HG02588 (cell line): ENCODE data around the gene CERK.

ENCODE experiments used
- ATAC-seq: cut with Tn5 transposase; IDR thresholded peaks from one replicate; pipeline ENCODE4 v1.9.1; 2021; ENCODE audit warnings: mild to moderate bottlenecking, moderate library complexity; ENCODE audit not compliant: unreplicated experiment

Gene CERK

DNA sequence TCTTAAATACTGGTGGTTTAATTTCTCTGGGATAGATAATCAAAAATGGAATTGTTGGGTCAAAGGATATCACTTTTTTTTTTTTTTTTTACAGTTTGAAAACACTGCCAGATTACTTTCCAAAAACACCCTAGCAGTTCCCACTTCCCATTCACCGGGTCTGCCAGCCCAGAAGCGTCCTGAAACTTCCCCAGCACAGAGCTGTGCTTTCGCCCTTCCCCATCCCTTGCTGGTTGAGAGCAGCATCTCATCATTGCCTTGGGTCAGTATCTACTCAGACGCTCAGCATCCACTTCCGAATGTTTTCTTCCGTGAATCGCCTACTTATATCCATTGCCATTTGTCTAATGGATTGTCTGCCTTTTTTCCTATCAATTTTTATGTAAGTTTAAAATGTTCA is 5.5 kb downstream of the CERK start:
- no peak for ATAC-seq

DNA sequence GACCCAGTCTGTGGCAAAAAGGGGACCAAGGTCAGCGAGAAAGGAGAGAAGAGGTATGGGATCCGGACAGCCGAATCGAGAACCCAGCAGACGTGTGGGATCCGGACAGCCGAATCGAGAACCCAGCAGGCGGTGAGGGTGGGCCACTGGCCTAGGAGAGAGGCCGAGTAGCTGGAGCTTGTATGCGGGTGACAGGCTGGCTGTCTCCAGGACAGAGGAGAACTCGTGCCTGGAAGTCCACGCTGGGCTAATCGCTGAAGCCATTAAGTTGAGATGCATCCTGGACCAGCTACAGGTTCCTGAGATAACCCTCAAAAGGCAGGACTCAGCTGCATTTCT is 6.0 kb downstream of the CERK start:
- no peak for ATAC-seq

DNA sequence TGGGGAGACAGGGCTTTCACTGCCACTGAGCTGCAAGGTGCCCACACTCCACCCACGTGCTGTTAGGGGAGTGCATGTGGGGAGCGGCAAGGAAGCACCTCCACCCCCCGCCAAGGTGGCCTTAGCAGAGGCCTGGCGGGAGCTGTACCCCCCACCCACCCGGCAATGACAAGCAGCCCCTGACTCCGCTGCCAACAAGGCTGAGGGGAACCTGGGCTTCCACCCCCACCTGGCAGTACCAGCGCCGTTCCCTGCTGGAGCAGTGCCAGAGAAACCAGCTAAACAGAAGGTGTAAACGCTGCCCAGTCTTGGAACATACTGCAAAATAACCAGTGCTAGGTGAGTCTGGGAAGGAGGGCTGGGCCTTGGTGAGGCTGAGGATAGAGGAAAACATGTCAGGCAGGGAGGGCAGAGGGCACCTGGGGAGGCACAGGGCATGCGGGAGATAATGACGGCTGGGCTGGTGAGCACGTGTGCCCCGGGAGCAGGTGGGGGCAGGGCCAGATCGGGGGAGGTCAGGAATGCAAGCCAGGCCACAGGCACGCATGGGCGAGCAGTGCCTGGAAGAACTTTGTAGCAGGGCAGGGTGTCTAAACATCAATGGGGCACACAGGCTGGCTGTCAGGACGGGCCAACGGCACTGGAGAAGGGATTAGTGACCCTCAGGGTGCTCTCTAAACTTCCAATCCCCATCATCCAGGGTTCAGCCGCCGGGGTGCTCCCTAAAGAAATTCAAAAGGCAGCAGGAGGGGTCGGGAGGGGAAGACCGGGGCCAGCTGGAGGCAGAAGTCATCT is 6.6 kb downstream of the CERK start:
- ATAC-seq = no peak

DNA sequence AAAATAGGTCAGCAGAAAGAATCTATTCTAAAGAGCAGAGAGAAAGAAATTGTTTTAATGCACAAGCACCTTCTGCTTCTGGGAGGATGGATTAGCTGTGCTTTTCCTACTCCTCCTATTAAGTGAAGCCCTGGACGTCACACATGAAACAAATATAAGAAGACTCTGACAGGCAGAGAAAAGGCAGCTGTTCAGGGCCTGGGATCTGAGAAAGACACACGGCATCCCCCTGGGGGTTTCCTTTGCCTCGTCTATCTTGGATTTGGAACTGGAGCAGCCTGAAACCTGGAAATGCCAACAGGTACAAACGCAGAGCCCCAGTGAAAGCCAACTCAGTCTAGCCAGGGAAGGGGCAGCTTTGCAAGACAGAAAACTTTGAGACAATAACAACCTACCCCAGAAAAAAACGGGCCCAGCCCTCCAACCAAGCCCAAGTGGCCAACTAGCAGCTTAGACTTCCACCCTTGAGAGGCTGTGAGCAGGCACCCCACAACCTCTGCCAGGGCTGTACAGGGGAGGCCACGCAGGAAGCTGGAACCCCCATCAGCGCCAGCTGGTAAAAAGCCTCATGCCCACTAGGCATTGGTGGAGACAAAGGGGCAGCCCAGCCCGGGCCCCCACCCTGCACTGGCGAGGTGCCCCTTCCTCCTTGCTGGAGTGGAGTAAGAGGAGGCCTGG is 7.3 kb downstream of the CERK start:
- no peak for ATAC-seq

DNA sequence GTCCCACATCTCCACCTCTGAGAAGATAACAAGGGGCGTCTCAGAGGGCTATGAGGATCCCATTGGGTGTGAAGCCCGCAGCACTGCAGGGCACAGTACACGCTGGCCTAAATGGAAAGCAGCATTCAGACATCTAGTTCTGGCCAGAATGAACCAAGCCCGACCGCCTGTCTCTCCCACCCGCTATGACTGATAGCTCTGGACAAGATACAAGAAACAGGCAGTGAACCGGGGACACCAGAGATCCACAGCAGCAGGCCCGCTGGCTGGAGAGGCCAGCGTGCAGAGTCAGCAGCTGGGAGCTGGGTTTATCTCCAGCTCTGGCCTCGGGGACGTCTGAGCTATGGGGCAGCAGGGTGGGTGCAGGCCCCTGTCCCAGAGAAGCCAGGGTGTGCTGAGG is 9.6 kb downstream of the CERK start:
- no peak for ATAC-seq

DNA sequence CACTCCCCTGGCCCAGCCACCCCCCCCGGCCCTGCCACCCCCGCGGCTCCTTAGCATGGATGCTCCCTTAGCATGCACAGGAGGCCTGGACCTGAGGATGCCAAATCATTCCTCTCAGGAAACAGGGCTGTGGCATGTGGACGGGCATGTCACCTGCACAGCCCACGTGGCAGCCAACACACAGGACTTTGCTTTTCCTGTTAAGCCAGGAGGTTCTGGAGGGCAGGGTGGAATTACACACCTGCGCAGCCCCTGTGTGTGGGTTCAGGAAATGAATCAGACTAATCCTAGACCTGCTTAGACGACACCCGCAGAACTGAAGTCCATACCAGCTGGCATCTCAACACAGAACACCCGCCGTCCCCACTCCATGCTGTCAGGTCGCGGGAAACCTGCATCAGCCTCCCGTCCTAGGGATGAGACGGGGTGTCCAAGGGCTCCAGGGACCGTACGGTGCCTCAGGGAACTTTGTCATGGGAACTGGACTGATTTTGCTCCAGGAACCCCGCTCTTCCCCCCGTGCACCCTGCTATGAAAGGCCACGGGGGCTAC is 10.2 kb downstream of the CERK start:
- no peak for ATAC-seq

DNA sequence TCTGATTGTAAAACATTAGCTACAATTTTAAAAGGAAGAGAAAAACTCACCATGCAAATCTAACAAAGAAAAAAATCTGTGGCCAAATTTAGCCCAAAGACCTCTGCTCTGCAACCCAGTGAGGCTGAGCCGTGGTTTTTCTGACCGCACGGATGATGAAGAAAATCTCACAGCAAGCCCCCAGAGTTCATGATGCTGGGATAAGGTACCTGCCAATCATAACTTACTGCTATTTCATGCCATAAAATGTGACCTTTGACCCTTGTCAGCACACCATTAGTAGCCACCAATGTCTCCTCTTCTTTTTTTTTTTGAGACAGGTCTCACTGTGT is 11.1 kb downstream of the CERK start:
- no peak for ATAC-seq

DNA sequence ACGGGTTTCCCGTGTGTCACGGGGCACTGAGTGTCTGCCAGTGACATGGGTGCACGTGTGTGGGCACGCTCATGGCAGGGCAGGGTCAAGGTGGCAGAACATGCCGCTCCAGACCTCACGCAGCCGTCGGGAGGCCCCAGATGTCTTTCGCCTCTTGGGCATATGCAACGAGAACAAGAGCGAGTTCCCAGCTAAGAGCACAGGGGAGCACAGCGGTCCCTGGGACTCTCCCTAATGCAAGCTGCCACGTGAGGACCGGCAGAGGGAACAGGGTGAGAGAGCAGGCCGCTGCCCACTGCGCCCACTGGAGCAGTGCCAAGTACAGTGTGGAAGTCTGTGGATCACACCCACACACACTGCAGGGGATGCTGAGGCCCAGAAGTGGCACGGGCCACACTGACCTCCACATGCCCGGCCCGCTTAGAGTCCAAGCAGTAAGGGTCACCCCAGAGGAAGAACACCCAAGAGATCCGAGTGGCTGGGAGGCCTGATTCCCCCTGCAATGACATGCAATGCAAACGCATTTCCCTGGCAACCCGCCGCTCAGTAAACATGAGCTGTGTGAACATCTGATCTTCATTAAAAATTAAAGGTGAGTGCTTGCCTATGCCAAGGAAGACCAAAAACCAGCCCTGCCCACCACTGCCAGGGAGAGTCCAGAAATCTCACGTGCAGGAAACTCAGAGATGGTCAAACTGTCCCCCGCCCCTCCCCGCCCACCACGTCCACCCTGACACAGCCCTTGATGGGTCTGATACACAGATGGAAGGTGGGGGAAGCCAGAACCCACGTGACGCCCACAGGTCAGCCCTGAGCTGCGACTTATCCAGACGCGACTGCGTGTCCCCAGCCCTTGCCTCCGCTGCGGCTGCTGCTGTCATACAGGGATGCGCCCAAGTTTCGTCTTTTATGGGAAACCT is 11.7 kb downstream of the CERK start:
- ATAC-seq = no peak

DNA sequence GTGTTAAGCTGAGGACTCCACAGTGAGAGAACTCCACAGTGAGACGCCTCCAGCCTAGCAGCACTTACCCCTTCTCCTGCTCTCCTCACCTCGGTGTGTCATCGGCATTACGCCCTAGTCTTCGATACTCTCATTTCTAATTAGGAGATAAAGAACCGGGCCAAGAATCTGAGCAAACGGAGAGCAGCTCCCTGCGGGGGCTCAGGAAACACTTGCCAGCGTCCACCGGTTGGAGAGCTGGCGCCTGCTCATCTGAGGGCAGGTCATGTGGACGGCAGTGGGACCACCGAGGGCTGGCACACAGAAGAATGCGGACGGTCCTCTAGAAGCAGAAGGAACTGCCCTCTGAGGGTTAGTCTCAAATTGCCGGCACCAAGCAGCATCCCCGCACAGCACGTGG is 13.0 kb downstream of the CERK start:
- ATAC-seq = no peak

DNA sequence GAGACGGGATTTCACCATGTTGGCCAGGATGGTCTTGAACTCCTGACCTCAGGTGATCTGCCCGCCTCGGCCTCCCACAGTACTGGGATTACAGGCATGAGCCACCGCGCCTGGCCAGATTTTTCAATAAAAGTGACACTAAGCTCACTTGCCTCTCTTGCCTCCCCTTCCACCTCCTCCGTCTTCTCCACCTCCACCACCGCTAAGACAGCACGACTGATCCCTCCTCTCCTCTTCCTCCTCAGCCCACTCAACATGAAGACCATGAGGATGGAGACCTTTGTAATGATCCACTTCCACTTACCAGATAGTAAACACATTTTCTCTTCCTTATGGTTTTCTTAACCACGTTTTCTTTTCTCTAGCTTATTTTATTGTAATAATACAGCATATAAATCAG is 14.2 kb downstream of the CERK start:
- ATAC-seq = no peak

DNA sequence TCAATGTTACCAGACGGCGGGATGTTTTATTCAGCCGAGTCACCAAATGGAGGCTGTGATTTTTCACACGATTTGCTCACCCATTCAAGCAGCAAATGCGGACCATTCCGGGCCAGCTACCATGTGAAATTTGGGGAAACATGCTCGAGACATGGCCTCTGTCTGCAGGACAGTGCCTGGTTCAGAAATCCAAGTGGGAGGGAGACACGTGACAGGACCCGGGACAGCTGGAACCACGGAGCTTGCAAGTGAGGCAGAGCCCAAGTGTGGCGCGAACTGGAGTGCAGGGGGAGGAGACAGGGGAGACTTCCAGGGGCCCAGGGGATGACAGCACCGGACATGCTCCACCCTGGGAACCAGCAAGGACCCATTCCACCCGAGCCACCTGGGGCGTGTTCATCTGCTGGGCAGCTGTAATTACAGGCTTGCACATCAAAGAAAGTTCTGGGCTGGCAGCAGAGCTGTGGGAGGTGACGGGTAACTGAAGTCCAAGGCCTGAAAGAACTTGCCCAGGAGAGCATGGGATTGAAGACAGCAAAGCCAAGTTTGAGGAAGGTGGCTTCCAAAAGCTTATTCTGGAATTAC is 16.5 kb downstream of the CERK start:
- no peak for ATAC-seq

DNA sequence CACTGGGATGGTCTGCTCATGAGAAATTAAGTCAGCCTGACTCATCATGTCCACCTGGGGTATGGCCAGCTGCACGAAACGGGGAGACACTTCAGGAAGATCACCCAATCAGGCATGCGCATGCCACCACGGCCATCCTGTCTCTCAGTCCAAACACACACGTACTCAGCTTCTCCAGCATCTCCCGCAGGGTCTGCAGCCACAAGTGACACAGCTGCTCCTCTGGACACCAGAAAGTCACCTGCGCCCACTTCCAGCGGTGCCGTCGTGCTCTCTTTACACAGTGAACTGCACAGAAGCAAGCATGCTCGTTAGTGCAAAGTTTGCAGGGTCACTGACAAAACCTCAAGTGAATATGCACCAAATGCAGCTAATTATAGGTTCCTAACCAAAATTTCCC is 18.1 kb downstream of the CERK start:
- no peak for ATAC-seq

DNA sequence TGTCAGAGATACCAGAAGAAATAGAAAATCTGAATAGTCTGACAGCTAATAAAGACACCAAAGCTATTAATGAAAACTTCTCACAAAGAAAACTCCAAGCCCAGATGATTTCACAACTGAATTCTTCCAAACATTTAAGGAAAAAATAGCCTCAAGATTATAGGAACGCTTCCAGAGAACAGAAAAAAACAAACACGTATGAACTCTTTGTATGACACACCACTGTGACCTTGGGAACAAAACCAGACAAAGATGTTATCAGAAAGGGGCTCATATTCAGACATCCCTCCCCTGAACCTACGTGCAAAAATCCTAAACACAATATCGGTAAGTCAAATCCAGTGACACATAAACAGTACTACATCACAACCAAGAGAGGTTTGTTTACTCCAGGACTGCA is 23.5 kb downstream of the CERK start:
- ATAC-seq = no peak

DNA sequence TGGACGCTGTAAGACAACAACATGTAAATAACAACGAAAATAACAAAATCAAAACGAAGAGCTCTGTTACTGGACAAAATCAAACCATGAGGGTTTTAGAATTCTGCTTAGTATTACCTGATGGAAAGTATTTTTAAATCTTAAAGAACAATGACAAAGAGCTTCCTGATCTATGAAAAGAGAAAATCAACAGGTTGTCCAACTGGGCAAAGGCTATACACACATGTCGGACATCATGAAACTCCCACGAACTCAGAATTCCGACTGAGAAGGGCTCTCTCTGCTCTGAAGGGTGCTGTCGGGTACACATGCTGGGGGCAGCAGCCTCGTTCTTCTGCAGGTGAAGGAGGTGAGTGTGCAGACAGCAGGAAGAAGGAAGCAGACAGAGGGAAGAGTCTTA is 25.8 kb downstream of the CERK start:
- no peak for ATAC-seq

DNA sequence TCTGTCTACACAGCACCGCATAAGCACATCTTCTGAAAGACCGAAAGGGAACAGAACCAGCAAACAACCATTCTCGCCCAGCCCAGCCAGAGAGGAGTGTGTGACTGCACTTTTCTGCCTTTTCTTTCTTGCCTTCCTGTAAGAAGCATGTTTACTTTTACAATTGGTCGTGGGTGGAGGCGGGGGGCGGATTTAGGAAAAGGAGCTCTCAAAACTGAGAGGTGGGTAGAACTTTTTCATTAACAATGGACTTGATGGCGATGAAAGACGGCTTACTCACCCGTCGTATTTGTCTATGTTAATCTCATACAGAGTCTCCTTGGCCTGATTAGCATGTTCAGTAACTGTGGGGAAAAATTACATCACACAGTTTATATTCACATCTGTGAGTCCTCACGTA is 27.2 kb downstream of the CERK start:
- no peak for ATAC-seq

DNA sequence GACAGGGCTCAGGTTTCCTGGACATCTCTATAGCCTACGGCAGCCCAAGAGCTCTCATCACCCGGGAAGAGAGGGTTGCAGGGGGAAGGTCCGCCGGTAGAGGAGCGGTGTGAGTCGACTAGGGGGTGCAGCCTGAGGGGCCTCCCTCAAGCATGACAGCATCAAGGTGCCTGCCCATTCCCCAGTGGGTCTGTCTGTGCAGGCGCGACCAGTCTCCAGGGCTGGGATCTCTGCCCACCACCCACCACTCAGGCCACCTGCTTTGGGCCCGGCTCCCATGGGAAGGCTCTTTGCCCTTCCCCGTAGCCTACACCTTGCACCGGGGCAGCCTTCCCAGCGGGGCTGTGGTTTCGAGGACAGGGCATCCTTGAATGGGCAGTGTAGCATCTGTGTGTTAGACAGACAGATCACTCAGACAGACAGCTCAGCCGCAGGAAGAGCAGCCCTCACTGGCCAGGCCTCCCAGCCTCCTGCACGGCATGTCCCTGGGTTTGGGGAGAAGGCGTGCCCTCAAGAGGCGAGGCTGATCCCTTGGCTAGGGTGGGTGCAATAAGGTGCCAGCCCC is 29.2 kb downstream of the CERK start:
- no peak for ATAC-seq

DNA sequence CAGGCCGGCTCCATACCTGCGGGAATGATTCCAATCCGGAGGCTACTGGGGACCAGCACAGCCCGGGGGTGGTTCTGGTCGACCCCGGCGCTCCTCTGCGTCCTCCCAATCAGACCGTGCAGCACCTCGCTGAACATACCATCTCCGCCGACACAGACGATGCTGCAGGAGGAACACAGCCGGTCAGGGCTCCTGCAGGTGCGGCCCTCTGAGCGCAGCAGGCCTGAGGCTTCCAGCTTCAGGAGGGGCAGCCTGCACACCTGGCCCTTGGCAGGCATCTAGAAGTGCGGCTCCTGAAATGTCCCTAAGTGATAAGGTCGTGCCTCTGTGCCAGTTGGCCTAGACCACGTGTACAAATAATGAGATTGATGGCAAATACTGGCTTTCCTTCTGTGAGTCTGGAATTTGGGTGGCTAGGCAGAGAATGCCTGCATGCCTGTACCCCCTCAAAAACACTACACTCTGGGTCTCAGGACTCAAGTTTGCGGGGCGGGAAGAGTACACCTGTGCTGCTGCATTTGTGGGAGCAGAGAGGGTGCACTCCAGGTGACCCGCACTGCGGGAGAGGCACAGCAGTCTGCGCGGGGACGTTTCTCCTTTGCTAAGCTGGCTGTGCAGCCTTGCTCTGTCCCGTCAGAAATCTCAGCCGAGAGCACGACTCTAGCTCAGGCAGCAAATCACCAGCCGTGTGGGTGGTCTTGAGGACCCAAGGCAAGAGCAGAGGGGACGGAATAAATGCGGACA is 30.1 kb downstream of the CERK start:
- ATAC-seq = no peak

DNA sequence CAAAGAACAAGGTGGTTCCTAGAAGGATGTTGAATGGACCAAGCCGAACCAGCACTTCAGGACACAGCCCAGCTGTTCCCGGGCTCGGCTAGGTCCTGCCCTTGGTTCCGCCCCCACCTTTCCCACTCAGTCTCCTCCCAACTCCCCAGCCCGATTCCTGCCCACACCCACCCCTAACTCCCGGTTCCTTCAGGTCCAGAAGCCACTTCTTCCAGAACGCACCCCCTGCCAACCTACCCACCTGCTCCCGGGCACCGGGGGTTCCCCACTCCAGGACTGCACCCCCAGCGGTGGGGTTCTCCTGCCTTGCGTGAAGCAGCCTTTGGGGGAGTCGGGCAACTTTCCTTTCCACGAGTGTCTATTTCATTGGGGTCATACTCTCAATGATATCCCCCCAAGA is 30.7 kb downstream of the CERK start:
- ATAC-seq = no peak

DNA sequence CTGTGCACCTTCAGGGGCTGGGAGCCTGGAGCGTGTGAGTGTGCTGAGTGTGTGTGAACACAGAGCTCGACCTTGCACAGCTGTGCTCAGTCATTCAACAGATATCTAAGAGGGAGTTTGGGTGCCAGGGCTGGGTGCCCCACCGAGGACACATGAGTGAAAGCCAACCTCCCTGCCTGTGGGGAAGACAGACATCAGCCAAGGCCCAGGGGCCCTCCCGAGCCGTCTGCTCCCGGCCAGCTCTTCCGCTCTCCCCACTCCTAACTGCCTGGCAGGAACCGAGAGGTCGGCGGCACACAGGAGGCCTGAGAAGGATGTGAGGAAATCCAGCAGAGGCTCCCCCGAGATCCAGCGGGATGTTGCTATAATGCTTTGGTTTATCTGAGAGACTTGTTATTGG is 32.0 kb downstream of the CERK start:
- ATAC-seq = no peak

DNA sequence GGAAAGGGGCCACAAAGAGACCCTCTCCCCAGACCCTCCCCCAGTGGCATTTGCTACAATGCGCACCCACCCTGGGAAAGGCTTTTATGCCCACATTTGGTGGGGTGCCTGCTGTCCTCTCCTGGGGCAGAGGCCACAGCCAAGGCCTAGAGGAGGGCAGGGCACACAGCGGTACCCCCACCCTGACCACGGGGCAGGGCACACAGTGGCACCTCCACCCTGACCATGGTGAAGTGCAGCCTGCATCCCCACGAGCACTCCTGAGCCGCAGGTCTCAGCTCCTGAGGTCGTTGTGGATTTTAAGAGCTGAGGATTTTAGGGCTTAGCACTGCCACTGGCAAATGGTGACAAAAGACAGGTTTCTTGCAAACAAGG is 34.1 kb downstream of the CERK start:
- no peak for ATAC-seq
